GM19240 (cell line): ENCODE results near the gene NKAIN1.
"Not testable (repeated sequence)": the region's sequence is repeated elsewhere in the genome, so short reads cannot be mapped to it uniquely, and the experiment has no call there.

Source experiments
- DNase-seq: peaks from one replicate; pipeline ENCODE4 v3.0.0; 2011; ENCODE audit warnings: low spot score; ENCODE audit not compliant: insufficient read length

The NKAIN1 gene

GRCh38 chr1:31239653-31240241, at the start of gene NKAIN1:
NKAIN1 (minus strand) TSS chr1:31239887; CDS start chr1:31239547, 340 bp downstream.
- no peak for DNase-seq

DNA sequence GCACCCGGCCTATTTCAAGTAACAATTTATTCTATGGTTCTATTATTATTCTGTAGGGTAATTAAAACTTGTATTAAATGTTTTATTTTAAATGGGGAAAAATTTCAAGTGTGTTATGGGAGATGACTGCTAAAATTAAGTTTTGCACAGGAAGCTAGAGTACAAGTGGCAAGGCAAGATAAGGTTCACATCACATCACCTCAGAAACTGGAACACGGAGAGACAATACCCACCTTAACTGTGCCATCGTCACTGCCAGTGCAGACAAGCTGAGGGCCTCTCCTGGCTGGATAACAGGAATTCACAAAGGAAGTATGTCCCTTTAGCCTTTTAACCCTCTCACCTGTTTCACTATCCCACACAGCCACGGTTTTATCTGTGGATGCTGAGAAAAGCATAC, 49.3 kb upstream of the NKAIN1 start:
- no peak for DNase-seq

DNA sequence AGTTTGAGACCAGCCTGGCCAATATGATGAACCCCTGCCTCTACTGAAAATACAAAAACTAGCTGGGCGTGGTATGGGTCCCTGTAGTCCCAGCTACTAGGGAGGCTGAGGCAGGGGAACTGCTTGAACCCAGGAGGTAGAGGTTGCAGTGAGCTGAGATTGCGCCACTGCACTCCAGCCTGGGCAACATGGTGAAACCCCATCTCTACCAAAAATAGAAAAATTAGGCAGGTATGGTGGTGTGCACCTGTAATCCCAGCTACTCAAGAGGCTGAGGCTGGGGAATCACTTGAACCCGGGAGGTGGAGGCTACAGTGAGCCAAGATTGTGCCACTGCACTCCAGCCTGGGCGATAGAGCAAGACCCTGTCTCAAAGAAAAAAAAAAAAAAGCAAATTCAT, 48.1 kb upstream of the NKAIN1 start:
- not testable (repeated sequence) for DNase-seq

DNA sequence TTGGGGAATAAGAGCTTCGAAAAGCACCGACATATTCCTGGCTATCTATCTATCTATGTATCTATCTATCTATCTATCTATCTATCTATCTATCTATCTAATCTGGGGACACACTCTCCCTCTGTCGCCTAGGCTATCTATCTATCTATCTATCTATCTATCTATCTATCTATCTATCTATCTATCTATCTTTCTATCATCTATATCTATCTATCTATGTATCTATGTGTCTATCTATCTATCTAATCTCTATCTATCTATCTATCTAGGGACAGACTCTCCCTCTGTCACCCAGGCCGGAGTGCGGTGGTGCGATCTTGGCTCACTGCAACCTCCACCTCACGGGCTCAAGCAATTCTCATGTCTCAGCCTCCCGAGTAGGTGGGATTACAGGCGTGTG, 42.7 kb upstream of the NKAIN1 start:
- DNase-seq, result not testable (repeated sequence)

DNA sequence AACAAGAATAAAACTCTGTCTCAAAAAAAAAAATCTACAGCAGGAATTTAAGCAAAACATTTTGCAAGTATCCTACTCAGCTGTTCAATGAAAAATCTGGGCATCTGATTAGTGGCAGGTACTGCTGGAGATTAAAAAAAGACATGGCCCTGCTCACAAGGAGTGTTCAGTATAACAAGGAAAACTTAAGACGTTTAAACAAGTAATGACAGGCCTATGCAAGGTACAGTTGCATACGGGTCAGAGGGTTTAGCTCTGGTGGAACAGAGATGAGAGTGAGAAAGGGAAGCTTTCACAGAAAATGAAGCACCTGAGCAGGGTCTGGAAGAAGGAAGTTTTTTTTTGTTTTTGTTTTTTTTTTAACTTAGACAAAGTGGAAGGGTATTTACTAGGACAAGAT, 33.9 kb upstream of the NKAIN1 start:
- DNase-seq, result no peak

DNA sequence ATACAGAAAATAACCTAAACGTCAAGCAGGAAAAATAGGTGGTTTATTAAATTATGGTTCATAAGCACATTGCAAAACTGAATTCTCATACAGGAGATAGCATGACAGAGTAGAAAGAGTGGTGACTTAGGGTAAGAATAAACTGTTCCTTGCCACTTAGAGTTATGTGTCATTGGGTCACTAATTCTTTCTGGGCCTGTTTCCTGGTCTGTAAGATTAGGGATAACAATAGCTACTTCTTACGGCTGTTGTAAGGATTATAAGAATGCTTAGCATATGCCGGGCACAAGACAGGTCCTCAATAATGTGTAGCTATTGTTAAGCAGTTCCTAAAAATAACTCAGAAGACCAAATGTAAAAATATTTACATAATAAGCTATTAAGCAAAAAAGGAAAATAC, 32.7 kb upstream of the NKAIN1 start:
- no peak for DNase-seq

- no peak for DNase-seq
Measured at GRCh38 chr1:31266547-31266946, 26.9 kb upstream of the NKAIN1 start.

DNA sequence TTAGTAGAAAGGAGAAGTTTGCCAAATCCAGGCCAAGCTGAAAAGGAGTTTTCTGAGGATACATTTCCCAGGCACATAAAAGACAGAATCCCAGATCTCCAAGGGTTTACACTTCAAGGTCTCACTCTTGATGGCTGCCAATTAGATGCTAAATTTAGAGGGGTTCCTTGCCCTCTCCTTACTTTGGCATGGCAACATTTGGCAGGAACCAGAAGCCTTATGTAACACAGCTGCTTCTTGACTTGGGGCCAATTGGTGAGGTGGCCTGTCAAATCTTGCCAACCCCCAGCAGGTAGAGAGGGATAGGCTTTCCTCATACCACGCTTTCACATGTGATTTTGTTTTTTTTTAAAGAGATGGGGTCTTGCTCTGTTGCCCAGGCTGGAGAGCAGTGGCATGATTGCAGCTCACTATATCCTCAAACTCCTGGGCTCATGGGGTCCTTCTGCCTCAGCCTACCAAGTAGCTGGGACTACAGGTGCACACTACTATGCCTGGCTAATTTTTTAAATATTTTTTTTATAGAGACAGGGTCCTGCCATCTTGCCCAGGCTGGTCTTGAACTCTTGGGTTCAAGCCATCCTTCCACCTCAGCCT, 25.2 kb upstream of the NKAIN1 start:
- DNase-seq, result no peak

DNA sequence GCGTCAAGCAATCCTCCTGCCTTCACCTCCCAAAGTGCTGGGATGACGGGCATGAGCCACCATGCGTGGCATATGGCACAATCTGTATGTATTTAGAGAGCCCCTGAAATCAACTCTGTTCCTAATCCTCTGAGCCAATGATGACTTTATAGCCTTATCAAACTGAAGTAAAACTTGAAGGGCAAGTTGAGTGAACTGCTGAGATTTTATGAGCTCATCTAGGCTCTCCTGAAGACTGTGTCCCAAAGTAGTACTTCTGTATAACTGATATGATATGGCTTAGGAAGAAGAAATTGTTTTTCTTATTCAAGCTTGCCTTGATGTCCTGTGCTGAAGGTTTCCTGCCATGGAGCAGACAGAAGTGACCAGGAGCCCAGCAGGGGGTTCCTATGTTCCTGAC, 23.7 kb upstream of the NKAIN1 start:
- DNase-seq, result no peak

- not testable (repeated sequence) for DNase-seq
Measured at GRCh38 chr1:31262393-31262792, 22.7 kb upstream of the NKAIN1 start.

DNA sequence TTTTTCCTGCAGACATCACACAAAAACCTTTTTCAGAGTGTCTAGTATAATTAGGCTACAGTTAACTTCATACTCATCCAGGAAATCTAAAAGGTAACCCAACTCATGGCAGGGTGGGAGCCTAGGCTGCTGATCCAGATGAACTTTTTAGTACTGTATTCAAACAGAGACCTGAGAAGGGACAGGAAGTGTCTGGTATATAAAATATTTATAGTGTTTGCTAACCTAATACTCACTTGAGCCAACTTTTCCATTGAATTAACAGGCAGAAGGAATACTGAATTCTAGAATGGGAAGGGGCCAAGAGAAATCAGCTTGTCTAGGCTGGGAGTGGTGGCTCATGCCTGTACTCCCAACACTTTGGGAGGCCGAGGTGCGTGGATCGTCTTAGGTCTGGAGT, 22.2 kb upstream of the NKAIN1 start:
- DNase-seq, result no peak

DNA sequence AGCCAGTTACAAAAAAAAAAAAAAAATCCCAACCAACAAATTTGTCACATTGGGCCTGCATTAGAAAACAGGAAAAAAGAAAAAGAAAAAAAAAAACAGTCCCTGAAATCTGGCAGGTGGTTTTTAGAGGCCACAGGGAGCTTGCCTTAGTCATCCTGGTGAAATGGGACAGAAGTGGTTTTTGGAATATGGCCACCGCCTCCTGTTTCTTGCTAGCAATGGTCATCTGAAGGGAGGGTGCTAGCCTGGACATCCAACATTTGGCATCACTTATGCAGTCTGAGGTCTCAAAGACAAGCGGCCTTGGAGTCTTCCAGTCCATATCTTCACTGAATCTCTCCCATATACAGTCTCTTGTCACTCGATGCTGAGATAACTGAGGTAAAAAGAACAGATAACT, 20.1 kb upstream of the NKAIN1 start:
- no peak for DNase-seq

DNA sequence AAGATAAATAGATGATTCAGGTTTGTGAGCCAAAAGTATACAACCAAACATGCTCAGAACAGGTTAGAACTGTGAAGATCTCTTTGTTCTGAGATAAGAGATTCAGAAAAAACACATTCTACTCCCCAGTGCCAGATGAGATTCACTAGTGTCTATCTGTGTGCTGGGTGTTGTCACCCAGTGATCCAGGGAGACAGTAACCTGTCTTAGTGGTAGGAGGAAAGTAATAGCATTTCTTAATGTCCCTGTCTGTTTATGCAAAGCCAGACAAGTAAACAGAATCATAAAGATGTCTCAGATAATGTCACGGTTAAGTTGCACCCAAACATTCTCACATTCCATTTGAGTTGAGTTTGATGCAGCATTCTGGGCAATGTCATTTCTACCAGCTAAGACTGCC, 18.9 kb upstream of the NKAIN1 start:
- no peak for DNase-seq

- DNase-seq, result no peak
Measured at GRCh38 chr1:31257213-31257612, 17.5 kb upstream of the NKAIN1 start.

DNA sequence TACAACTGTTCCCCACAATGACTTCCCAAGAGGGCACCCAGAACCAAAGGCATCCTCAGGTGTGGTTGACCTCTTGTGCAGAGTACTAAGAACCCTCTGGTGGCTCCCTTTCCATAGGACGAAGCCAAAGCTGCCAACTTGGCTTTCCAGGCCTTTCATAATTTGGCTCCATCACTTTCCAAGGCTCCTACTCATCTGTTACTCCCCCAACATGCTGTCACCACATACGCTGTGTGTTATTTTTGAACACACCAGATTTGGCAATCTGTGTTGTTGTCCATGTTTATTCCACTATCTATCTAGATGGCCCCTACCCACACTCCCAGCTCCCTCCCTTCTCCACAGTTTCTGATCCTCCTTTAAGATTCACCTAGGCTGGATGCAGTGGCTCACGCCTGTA, 10.2 kb upstream of the NKAIN1 start:
- no peak for DNase-seq

- DNase-seq, result no peak
Measured at GRCh38 chr1:31248276-31248675, 8.6 kb upstream of the NKAIN1 start.

- DNase-seq, result no peak
Measured at GRCh38 chr1:31244326-31244725, 4.6 kb upstream of the NKAIN1 start.

- no peak for DNase-seq
Measured at GRCh38 chr1:31243501-31244286, 4.0 kb upstream of the NKAIN1 start.

DNA sequence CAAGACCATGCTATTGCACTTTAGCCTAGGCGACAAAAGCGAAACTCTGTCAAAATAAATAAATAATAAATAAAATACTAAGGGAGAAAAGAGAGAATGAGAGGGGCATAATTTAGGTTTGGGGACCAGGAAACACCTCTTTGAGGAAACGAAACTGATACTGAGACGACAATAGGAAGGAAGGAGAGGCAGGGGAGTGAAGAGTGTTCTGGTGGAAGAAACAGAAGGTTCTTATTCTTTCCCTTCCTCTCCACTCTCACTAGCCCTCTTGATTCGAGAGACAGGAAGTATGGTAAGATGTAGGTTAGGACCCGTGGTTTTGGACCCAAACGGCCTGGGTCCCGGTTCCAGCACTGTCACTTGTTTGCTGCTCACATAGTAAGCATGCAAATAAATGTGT, 1.6 kb upstream of the NKAIN1 start:
- DNase-seq, result no peak

DNA sequence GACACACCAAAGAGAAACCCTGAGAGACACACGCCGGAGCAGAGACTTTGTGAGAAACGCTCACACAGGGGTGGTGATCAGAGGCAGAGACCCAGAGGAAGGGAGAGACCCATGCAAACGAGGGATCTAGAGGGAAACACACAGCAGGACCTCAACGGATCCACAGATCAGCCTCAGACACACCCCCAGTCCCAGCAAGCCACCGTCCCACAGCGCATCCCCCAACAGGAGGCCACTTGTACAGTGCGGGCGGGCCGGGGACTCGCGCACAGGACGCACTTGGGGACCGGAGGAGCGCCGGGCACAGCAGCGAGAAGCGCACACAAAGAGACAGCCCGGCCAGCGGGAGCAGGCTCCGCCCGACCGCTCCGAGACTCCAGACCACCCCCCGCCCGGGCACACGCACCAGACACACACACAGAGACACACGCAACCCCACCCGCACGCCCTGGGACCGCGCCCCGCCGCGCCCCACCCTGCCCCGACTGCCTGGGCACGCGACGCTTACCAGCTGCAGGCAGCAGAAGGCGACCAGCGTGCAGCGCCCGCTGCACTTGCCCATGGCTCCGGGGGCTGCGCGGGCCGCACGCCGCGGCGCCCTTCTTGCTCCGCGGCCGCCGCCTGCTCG, 587 bp downstream of the NKAIN1 start:
- no peak for DNase-seq

DNA sequence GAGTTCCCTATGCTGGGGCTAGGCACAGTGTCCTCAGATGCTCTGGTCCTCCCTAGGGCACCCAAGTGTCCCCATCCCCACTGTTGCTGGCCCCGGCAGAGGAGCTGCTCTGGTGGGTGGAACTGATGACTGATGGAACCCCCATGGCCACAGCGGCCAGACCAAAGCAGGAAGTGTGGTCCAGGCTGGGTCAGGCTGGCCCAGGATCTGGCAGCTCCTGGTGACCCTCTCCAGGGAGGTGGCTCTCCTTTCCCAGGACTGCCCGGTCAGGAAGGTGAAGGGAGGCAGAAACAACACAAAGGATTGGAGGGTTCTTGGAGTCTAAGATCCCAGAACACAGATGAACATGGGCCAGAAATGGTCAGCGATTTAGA, 1.1 kb downstream of the NKAIN1 start:
- no peak for DNase-seq

- DNase-seq, result no peak
Measured at GRCh38 chr1:31234870-31235269, 4.8 kb downstream of the NKAIN1 start.
